VCaP (cell line): ENCODE data around the gene CPNE8.

Experiments used
- H3K27ac ChIP-seq: fragments of 450-650 bp; 2 replicates; pipeline ENCODE4 v1.5.1; 2017
- CTCF ChIP-seq: fragments of 450-650 bp; conservative IDR thresholded peaks from 2 replicates; pipeline ENCODE4 v1.5.1; 2017; ENCODE audit warnings: mild to moderate bottlenecking, moderate library complexity

Gene CPNE8

DNA sequence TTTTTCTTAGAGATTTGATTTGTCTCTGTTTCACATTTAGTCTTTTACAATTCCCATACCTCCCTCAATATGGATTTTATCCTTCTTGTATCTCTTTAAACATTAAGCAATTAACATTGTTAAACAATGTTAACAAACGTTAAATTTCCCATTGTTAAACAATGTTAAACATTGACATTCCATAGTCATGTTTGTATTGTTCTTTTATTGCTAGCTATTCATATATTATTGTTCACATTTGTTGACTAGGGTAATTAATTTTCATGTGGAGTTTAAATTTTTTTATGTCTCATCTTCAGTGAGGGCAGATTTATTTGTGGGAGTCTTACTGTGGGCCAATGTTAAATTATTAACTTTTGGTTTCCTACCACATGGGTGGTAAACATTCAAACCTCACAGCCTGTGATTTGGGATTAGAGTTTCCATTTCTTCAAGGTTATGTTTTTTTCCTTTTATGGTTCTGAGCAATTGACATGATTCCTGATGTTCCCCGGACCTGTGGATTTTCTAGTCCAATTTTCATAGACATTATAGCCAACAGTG lies 294.5 kb downstream of the CPNE8 start:
- peak overlapping the region; percentile 28; the same call in 1 of the 2 replicates for H3K27ac ChIP-seq
- no peak for TF ChIP-seq CTCF

DNA sequence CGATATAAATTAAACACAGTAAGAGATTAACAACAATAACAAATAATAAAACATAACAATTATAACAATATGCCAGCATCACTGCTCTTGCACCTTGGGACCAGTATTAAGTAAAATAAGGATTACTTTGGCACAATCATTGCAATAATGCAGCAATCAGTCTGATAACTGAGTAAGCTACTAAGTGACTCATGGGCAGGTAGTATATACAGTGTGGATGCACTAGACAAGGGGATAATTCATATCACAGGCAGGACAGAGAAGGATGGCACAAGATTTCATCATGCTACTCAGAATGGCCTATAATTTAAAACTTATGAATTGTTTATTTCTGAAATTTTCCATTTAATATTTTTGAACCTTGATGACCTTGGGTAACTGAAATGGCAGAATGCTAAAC lies 298.1 kb downstream of the CPNE8 start:
- H3K27ac ChIP-seq = no peak overlapping the region
- TF ChIP-seq CTCF = no peak
